WTC11 (cell line): ENCODE measurements around the gene IQGAP2. TPM values are rescaled to one million over a fixed set of nuclear protein-coding genes. Genes with fewer than 3 reads are reported as not detected.

Experiments
- ATAC-seq: fragments of 200-7000 bp; cut with Tn5 transposase; 2 replicates; pipeline ENCODE4 v1.10.0; 2021; ENCODE audit warnings: mild to moderate bottlenecking, moderate library complexity
- CTCF ChIA-PET: fragments of 300-600 bp; sonication (Branson Sonifier 250); formaldehyde crosslinking; loops from one replicate; lab custom pipeline; 2021; ENCODE audit warnings: antibody characterized with exemption; lab: Charles Lee
- POLR2A ChIA-PET: fragments of 350-600 bp; sonication (Branson Sonifier 250); formaldehyde crosslinking; loops from one replicate; lab custom pipeline; 2021; ENCODE audit warnings: antibody characterized with exemption; lab: Charles Lee
- DNase-seq: peaks from one replicate; pipeline ENCODE4 v3.0.0; 2021; ENCODE audit warnings: low spot score
- H3K27ac Mint-ChIP-seq: 2 replicates; pipeline ENCODE4 v1.8.0; 2021; ENCODE audit warnings: mixed read lengths
- H3K27me3 Mint-ChIP-seq: 2 replicates; pipeline ENCODE4 v1.8.0; 2021; ENCODE audit warnings: low read depth, mild to moderate bottlenecking, moderate library complexity, mixed read lengths
- H3K36me3 Mint-ChIP-seq: 2 replicates; pipeline ENCODE4 v1.8.0; 2021; ENCODE audit warnings: mixed read lengths
- H3K4me1 Mint-ChIP-seq: 2 replicates; pipeline ENCODE4 v1.8.0; 2022; ENCODE audit warnings: mixed read lengths
- H3K4me3 Mint-ChIP-seq: 2 replicates; pipeline ENCODE4 v1.8.0; 2021; ENCODE audit warnings: mild to moderate bottlenecking, moderate library complexity, mixed read lengths
- H3K9me3 Mint-ChIP-seq: 2 replicates; pipeline ENCODE4 v1.8.0; 2021; ENCODE audit warnings: mixed read lengths
- AFF4 ChIP-seq: sonication (generic); formaldehyde crosslinking; IDR thresholded peaks from 2 replicates; pipeline ENCODE4 v1.8.1; 2023; ENCODE audit warnings: mild to moderate bottlenecking, missing genetic modification reagents, borderline replicate concordance
- ARID4B ChIP-seq: sonication (generic); formaldehyde crosslinking; IDR thresholded peaks from 2 replicates; pipeline ENCODE4 v1.8.0; 2023; ENCODE audit warnings: missing genetic modification reagents, mild to moderate bottlenecking, borderline replicate concordance
- ATF1 ChIP-seq: sonication (generic); formaldehyde crosslinking; IDR thresholded peaks from 2 replicates; pipeline ENCODE4 v1.8.1; 2023; ENCODE audit warnings: mild to moderate bottlenecking, moderate library complexity, missing genetic modification reagents
- CREB1 ChIP-seq: sonication (generic); formaldehyde crosslinking; IDR thresholded peaks from 2 replicates; pipeline ENCODE4 v1.8.0; 2023; ENCODE audit warnings: mild to moderate bottlenecking, missing genetic modification reagents
- CREM ChIP-seq: sonication (generic); formaldehyde crosslinking; IDR thresholded peaks from 2 replicates; pipeline ENCODE4 v1.8.1; 2022; ENCODE audit warnings: mild to moderate bottlenecking, missing genetic modification reagents, moderate library complexity
- CTCF ChIP-seq: fragments of 200-600 bp; IDR thresholded peaks from 2 replicates; pipeline ENCODE4 v1.8.0; 2022; ENCODE audit warnings: antibody characterized with exemption
- E2F5 ChIP-seq: sonication (generic); formaldehyde crosslinking; IDR thresholded peaks from 2 replicates; pipeline ENCODE4 v1.8.1; 2022; ENCODE audit warnings: mild to moderate bottlenecking, moderate library complexity, missing genetic modification reagents
- ELF4 ChIP-seq: sonication (generic); formaldehyde crosslinking; IDR thresholded peaks from 2 replicates; pipeline ENCODE4 v1.8.1; 2022; ENCODE audit warnings: low read depth, mild to moderate bottlenecking, moderate library complexity, missing genetic modification reagents
- ERG ChIP-seq: fragments of 250-450 bp; sonication (Bioruptor Pico); IDR thresholded peaks from 2 replicates; pipeline ENCODE4 v1.8.0; 2021; ENCODE audit warnings: mild to moderate bottlenecking
- IRF1 ChIP-seq: sonication (generic); formaldehyde crosslinking; IDR thresholded peaks from 2 replicates; pipeline ENCODE4 v1.8.0; 2023; ENCODE audit warnings: missing genetic modification reagents
- NFE2L1 ChIP-seq: sonication (generic); formaldehyde crosslinking; IDR thresholded peaks from 2 replicates; pipeline ENCODE4 v1.8.1; 2023; ENCODE audit warnings: missing genetic modification reagents
- NFYB ChIP-seq: sonication (generic); formaldehyde crosslinking; conservative IDR thresholded peaks from 2 replicates; pipeline ENCODE4 v1.8.0; 2022; ENCODE audit warnings: low read depth, missing genetic modification reagents
- OVOL2 ChIP-seq: fragments of 250-450 bp; sonication (Bioruptor Pico); IDR thresholded peaks from 2 replicates; pipeline ENCODE4 v1.9.0; 2021; ENCODE audit warnings: mild to moderate bottlenecking, borderline replicate concordance
- PRDM15 ChIP-seq: sonication (generic); formaldehyde crosslinking; IDR thresholded peaks from 2 replicates; pipeline ENCODE4 v1.8.0; 2022; ENCODE audit warnings: missing genetic modification reagents
- RELA ChIP-seq: sonication (generic); formaldehyde crosslinking; IDR thresholded peaks from 2 replicates; pipeline ENCODE4 v1.8.1; 2022; ENCODE audit warnings: missing genetic modification reagents, mild to moderate bottlenecking, borderline replicate concordance
- SMAD3 ChIP-seq: sonication (generic); formaldehyde crosslinking; IDR thresholded peaks from 2 replicates; pipeline ENCODE4 v1.8.0; 2022; ENCODE audit warnings: missing genetic modification reagents, mild to moderate bottlenecking, borderline replicate concordance
- SOX15 ChIP-seq: fragments of 250-450 bp; sonication (Bioruptor Pico); IDR thresholded peaks from 2 replicates; pipeline ENCODE4 v1.9.0; 2021; ENCODE audit warnings: mild to moderate bottlenecking
- ZNF232 ChIP-seq: sonication (generic); formaldehyde crosslinking; IDR thresholded peaks from 2 replicates; pipeline ENCODE4 v1.8.0; 2022; ENCODE audit warnings: mild to moderate bottlenecking, missing genetic modification reagents
- total RNA-seq: library from RNA; stranded (reverse); gene quantifications from 3 replicates; pipeline ENCODE4 v1.2.3, GENCODE V29; 2021

The IQGAP2 gene
- total RNA-seq, 1 experiment from 2014 or later: 70.6 TPM

- no peak for TF ChIP-seq CREB1 (CRISPR knock-in tag)
- TF ChIP-seq OVOL2: no peak
- no peak for TF ChIP-seq ARID4B
- TF ChIP-seq CTCF: no peak
- no peak for TF ChIP-seq PRDM15 (CRISPR knock-in tag)
These were observed 191.0 kb downstream of the IQGAP2 start (continued) for GRCh38 chr5:76594107-76594506.

- no peaks in the 10 kb centered on the region for H3K9me3 Mint-ChIP-seq
- TF ChIP-seq IRF1 (CRISPR knock-in tag) (no peak), E2F5 (CRISPR knock-in tag) (no peak), CREM (CRISPR knock-in tag) (no peak), ATF1 (CRISPR knock-in tag) (no peak), ELF4 (no peak), RELA (CRISPR knock-in tag) (no peak), AFF4 (CRISPR knock-in tag) (no peak), SMAD3 (no peak), NFYB (CRISPR knock-in tag) (no peak), SOX15 (CRISPR knock-in tag) (no peak), ZNF232 (no peak), CREB1 (CRISPR knock-in tag) (no peak), NFE2L1 (CRISPR knock-in tag) (no peak), ERG (no peak)
- no peaks in the 10 kb centered on the region for H3K27me3 Mint-ChIP-seq
- DNase-seq: no peak
- CTCF ChIA-PET: no interaction called here
- ATAC-seq: no peak
- H3K27ac Mint-ChIP-seq: no peak overlapping the region
- H3K36me3 Mint-ChIP-seq: peaks cover 22% of the 10 kb centered on the region
- peaks cover 12% of the 10 kb centered on the region for H3K4me1 Mint-ChIP-seq
- H3K4me3 Mint-ChIP-seq: no peak overlapping the region
- POLR2A ChIA-PET: no interaction called here
These were observed 192.8 kb downstream of the IQGAP2 start for GRCh38 chr5:76595755-76596481.
